IPS DF 6.9 (cell line): ENCODE measurements around the gene AIFM1.

Source experiments
- DNase-seq: peaks from one replicate; pipeline ENCODE4 v3.0.0-alpha.2; 2013; ENCODE audit warnings: low read depth, low spot score
- H3K27ac ChIP-seq: one replicate; pipeline ENCODE4 v1.5.1; 2013; ENCODE audit warnings: low read length, control low read depth
- H3K27me3 ChIP-seq: 2 replicates; pipeline ENCODE4 v1.6.1; 2013; ENCODE audit warnings: mild to moderate bottlenecking, low read length; ENCODE audit not compliant: control insufficient read depth, insufficient read depth
- H3K36me3 ChIP-seq: 2 replicates; pipeline ENCODE4 v1.6.1; 2013; ENCODE audit warnings: low read length; ENCODE audit not compliant: control insufficient read depth, insufficient read depth
- H3K4me1 ChIP-seq: 2 replicates; pipeline ENCODE4 v1.6.1; 2013; ENCODE audit warnings: low read length; ENCODE audit not compliant: control insufficient read depth, insufficient read depth
- H3K4me3 ChIP-seq: 2 replicates; pipeline ENCODE4 v1.5.1; 2013; ENCODE audit warnings: mild to moderate bottlenecking, low read length
- H3K9me3 ChIP-seq: 2 replicates; pipeline ENCODE4 v1.6.1; 2013; ENCODE audit warnings: low read length, inconsistent platforms; ENCODE audit not compliant: control insufficient read depth, insufficient read depth
- WGBS: extraction: QIAGEN DNeasy Blood & Tissue Kit; methylation state at CpG from one replicate; pipeline ENCODE4 v1.1.7; 2013; ENCODE audit warnings: mixed read lengths, missing lambda C conversion rate; ENCODE audit not compliant: insufficient read length, insufficient coverage; 5-methylcytosine and 5-hydroxymethylcytosine counted together

Gene AIFM1

GRCh38 chrX:130184168-130184567, 18.5 kb upstream of the AIFM1 start:
- Histone ChIP-seq H3K4me3 (no peak overlapping the region), H3K36me3 (no peaks in the 10 kb centered on the region), H3K27ac (no peak overlapping the region), H3K4me1 (no peaks in the 10 kb centered on the region), H3K27me3 (no peaks in the 10 kb centered on the region), H3K9me3 (no peaks in the 10 kb centered on the region)
- DNase-seq, result no peak
- no CpG with 5 or more reads among the region's 11 CpGs for WGBS

GRCh38 chrX:130179579-130180215, 14.1 kb upstream of the AIFM1 start:
- DNase-seq, result no peak
- no peaks in the 10 kb centered on the region for H3K36me3 ChIP-seq
- H3K27ac ChIP-seq, result no peak overlapping the region
- no peak overlapping the region for H3K4me3 ChIP-seq
- H3K4me1 ChIP-seq, result no peaks in the 10 kb centered on the region
- H3K27me3 ChIP-seq, result no peaks in the 10 kb centered on the region
- no peaks in the 10 kb centered on the region for H3K9me3 ChIP-seq
- WGBS, result no CpG with 5 or more reads among the region's 7 CpGs

- Histone ChIP-seq H3K27me3 (no peaks in the 10 kb centered on the region), H3K4me1 (no peaks in the 10 kb centered on the region), H3K9me3 (no peaks in the 10 kb centered on the region), H3K4me3 (no peak overlapping the region), H3K36me3 (no peaks in the 10 kb centered on the region), H3K27ac (no peak overlapping the region)
- no peak for DNase-seq
- WGBS, result no CpG with 5 or more reads among the region's 5 CpGs
Observed at GRCh38 chrX:130179170-130179569, 13.5 kb upstream of the AIFM1 start.

- H3K4me3 ChIP-seq, result no peak overlapping the region
- peaks cover 5% of the 10 kb centered on the region; the same call in 1 of the 2 replicates for H3K27me3 ChIP-seq
- no peak for DNase-seq
- H3K27ac ChIP-seq, result no peak overlapping the region
- WGBS, result no CpG with 5 or more reads among the region's 4 CpGs
- no peaks in the 10 kb centered on the region for H3K4me1 ChIP-seq
- H3K9me3 ChIP-seq, result no peaks in the 10 kb centered on the region
- no peaks in the 10 kb centered on the region for H3K36me3 ChIP-seq
Observed at GRCh38 chrX:130176942-130177341, 11.3 kb upstream of the AIFM1 start.

GRCh38 chrX:130176354-130176776, 10.7 kb upstream of the AIFM1 start:
- DNase-seq, result no peak
- H3K27me3 ChIP-seq, result peaks cover 6% of the 10 kb centered on the region; the same call in 1 of the 2 replicates
- H3K27ac ChIP-seq, result no peak overlapping the region
- no peaks in the 10 kb centered on the region for H3K9me3 ChIP-seq
- H3K36me3 ChIP-seq, result no peaks in the 10 kb centered on the region
- no peaks in the 10 kb centered on the region for H3K4me1 ChIP-seq
- no peak overlapping the region for H3K4me3 ChIP-seq

GRCh38 chrX:130174937-130175336, 9.3 kb upstream of the AIFM1 start:
- Histone ChIP-seq H3K27ac (no peak overlapping the region), H3K36me3 (no peaks in the 10 kb centered on the region), H3K4me1 (no peaks in the 10 kb centered on the region), H3K4me3 (no peak overlapping the region), H3K27me3 (peaks cover 6% of the 10 kb centered on the region; the same call in 1 of the 2 replicates), H3K9me3 (no peaks in the 10 kb centered on the region)
- no CpG with 5 or more reads among the region's 2 CpGs for WGBS
- DNase-seq, result no peak

GRCh38 chrX:130174045-130174704, 8.5 kb upstream of the AIFM1 start:
- Histone ChIP-seq H3K4me3 (no peak overlapping the region), H3K4me1 (no peaks in the 10 kb centered on the region), H3K9me3 (no peaks in the 10 kb centered on the region), H3K27me3 (peaks cover 6% of the 10 kb centered on the region; the same call in 1 of the 2 replicates), H3K36me3 (no peaks in the 10 kb centered on the region), H3K27ac (no peak overlapping the region)
- WGBS, result no CpG with 5 or more reads among the region's 10 CpGs
- no peak for DNase-seq

GRCh38 chrX:130173190-130173895, 7.7 kb upstream of the AIFM1 start:
- Histone ChIP-seq H3K9me3 (no peaks in the 10 kb centered on the region), H3K4me1 (no peaks in the 10 kb centered on the region), H3K27me3 (peaks cover 6% of the 10 kb centered on the region; the same call in 1 of the 2 replicates), H3K36me3 (no peaks in the 10 kb centered on the region), H3K27ac (no peak overlapping the region), H3K4me3 (no peak overlapping the region)
- DNase-seq, result no peak
- WGBS, result no CpG with 5 or more reads among the region's 7 CpGs

GRCh38 chrX:130172127-130172845, 6.6 kb upstream of the AIFM1 start:
- Histone ChIP-seq H3K27ac (no peak overlapping the region), H3K4me3 (peak overlapping the region; percentile 47; the same call in 1 of the 2 replicates), H3K36me3 (no peaks in the 10 kb centered on the region), H3K4me1 (no peaks in the 10 kb centered on the region), H3K27me3 (peaks cover 6% of the 10 kb centered on the region; the same call in 1 of the 2 replicates), H3K9me3 (no peaks in the 10 kb centered on the region)
- no peak for DNase-seq
- WGBS, result no CpG with 5 or more reads among the region's 34 CpGs

GRCh38 chrX:130171446-130172126, 5.9 kb upstream of the AIFM1 start, which contains the start of gene RAB33A:
Gene RAB33A, plus strand, starts transcription at chrX:130171962. Its CDS starts 101 bp downstream, at chrX:130172063.
- Histone ChIP-seq H3K4me1 (no peaks in the 10 kb centered on the region), H3K9me3 (no peaks in the 10 kb centered on the region), H3K4me3 (peak within 1 kb of the TSS; percentile 47; the same call in 1 of the 2 replicates), H3K27me3 (peaks cover 6% of the 10 kb centered on the region; the same call in 1 of the 2 replicates), H3K27ac (no peak within 1 kb of the TSS), H3K36me3 (no peaks in the 10 kb centered on the region)
- no CpG with 5 or more reads among the region's 61 CpGs for WGBS
- no peak for DNase-seq
